HepG2 (cell line): Measurements from ENCODE around the gene ADD2. TPM values are rescaled to one million over a fixed set of nuclear protein-coding genes. Genes with fewer than 3 reads are reported as not detected.

Source experiments
- ATAC-seq: fragments of 200-7000 bp; cut with Tn5 transposase; 3 replicates; pipeline ENCODE4 v1.9.1; 2020; ENCODE audit warnings: mild to moderate bottlenecking, moderate library complexity
- BruUV-seq: library from RNA; stranded (reverse); fragments of 400-500 nt; replicated peaks from 2 replicates; lab custom pipeline; 2021; lab: Mats Ljungman, UMichigan
- CTCF ChIA-PET: fragments of 300-600 bp; formaldehyde crosslinking; extraction: SDS; loops from one replicate; lab custom pipeline; 2021; ENCODE audit warnings: low total read pairs, inconsistent platforms, low intra/inter-chr PET ratio; lab: Yijun Ruan, JAX
- POLR2A ChIA-PET: fragments of 350-600 bp; sonication (Branson Sonifier 250); formaldehyde crosslinking; loops from one replicate; lab custom pipeline; 2020; ENCODE audit warnings: antibody characterized with exemption, inconsistent platforms; lab: Yijun Ruan, JAX
- DNase-seq: peaks from one replicate; pipeline ENCODE4 v3.0.0-alpha.2; 2015; ENCODE audit warnings: low spot score
- FAIRE-seq: peaks from 3 replicates; lab custom pipeline; 2011; peaks lifted over from hg19 to GRCh38; lab: Jason Lieb, UNC
- H2AFZ ChIP-seq: one replicate; pipeline ENCODE4 v1.6.1; 2011; ENCODE audit warnings: low read length, inconsistent platforms
- H3K27ac ChIP-seq: fragments of 300-600 bp; 3 replicates; pipeline ENCODE4 v1.8.0; 2011; ENCODE audit warnings: mixed run types, mild to moderate bottlenecking, mixed read lengths, low read length, inconsistent platforms; ENCODE audit not compliant: insufficient read depth; ENCODE audit errors: extremely low read length
- H3K27me3 ChIP-seq, 2 experiments: fragments of 200-600 bp in 1 of 2; 2 replicates in 1 of 2; 3 replicates in 1 of 2; pipeline versions ENCODE4 v1.6.0 to v1.8.0; 2011; ENCODE audit warnings: low read length in 2 of 2, mild to moderate bottlenecking in 2 of 2, moderate library complexity in 2 of 2, inconsistent platforms in 1 of 2; ENCODE audit not compliant: insufficient read depth in 2 of 2, control insufficient read depth in 1 of 2
- H3K36me3 ChIP-seq, 2 experiments: fragments of 200-600 bp in 1 of 2; replicated peaks in 1 of 2; 2 replicates in 1 of 2; 3 replicates in 1 of 2; pipeline versions ENCODE4 v1.5.1 to v1.8.0; 2011; ENCODE audit warnings: low read length in 2 of 2, inconsistent platforms in 1 of 2; ENCODE audit not compliant: insufficient read depth in 2 of 2, control insufficient read depth in 1 of 2
- H3K4me1 ChIP-seq: 2 replicates; pipeline ENCODE4 v1.5.1; 2012; ENCODE audit warnings: low read length, inconsistent platforms; ENCODE audit not compliant: insufficient read depth
- H3K4me2 ChIP-seq: 2 replicates; pipeline ENCODE4 v1.6.0; 2011; ENCODE audit warnings: low read depth, low read length, inconsistent platforms
- H3K4me3 ChIP-seq, 3 experiments: fragments of 200-600 bp in 1 of 3; sonication (generic), shearing (Covaris generic) in 1 of 3; replicated peaks in 1 of 3; 2 replicates each; pipeline ENCODE4 v1.5.1; 2011 to 2016; ENCODE audit warnings: low read length in 3 of 3, inconsistent platforms in 2 of 3, low read depth in 2 of 3, mild to moderate bottlenecking in 2 of 3, control low read depth in 1 of 3, mixed read lengths in 1 of 3; ENCODE audit not compliant: insufficient read depth in 1 of 3
- H3K79me2 ChIP-seq: one replicate; pipeline ENCODE4 v1.6.1; 2011; ENCODE audit warnings: low read length, inconsistent platforms; ENCODE audit not compliant: insufficient read depth
- H3K9ac ChIP-seq: 2 replicates; pipeline ENCODE4 v1.6.0; 2011; ENCODE audit warnings: mild to moderate bottlenecking, low read depth, low read length, inconsistent platforms; ENCODE audit not compliant: insufficient read depth
- H3K9me3 ChIP-seq: 2 replicates; pipeline ENCODE4 v1.5.1; 2012; ENCODE audit warnings: mild to moderate bottlenecking, low read length
- H4K20me1 ChIP-seq: 2 replicates; pipeline ENCODE4 v1.6.0; 2011; ENCODE audit warnings: inconsistent platforms, mild to moderate bottlenecking, low read length, moderate library complexity; ENCODE audit not compliant: insufficient read depth
- ARID5B ChIP-seq: IDR thresholded peaks from 2 replicates; pipeline ENCODE4 v1.4.0; 2020; ENCODE audit warnings: mild to moderate bottlenecking, missing genetic modification reagents
- MAFF ChIP-seq: IDR thresholded peaks from 2 replicates; pipeline ENCODE4 v1.6.1; 2011; ENCODE audit warnings: low read depth, low read length, improper control_type of control experiment
- MAFK ChIP-seq, 2 experiments: IDR thresholded peaks in 1 of 2; conservative IDR thresholded peaks in 1 of 2; 2 replicates each; pipeline ENCODE4 v1.6.1; 2011; ENCODE audit warnings: improper control_type of control experiment in 2 of 2, low read length in 2 of 2
- WGBS: methylation state at CpG from one replicate; pipeline ENCODE4 v1.1.6; 2017; ENCODE audit warnings: low lambda C conversion rate; 5-methylcytosine and 5-hydroxymethylcytosine counted together
- in situ Hi-C: cut with HindIII; loops from 2 replicates; pipeline ENCODE4 v1.10.0; 2017; ENCODE audit warnings: low pct_unique_long_range_greater_than_20kb; ENCODE audit not compliant: extremely low pct_ligation_motif_present
- intact Hi-C: fragments of 100-400 bp; cut with micrococcal nuclease; formaldehyde crosslinking; loops from one replicate; pipeline ENCODE4 v1.10.0; 2022; ENCODE audit not compliant: unreplicated experiment
- polyA plus RNA-seq, 8 experiments: library from polyadenylated mRNA; depleted of rRNA in 3 of 8; stranded (reverse) in 7 of 8; unstranded in 1 of 8; fragments of >200 nt; fragmentation: Illumina TruSeq in 4 of 8; extraction: Trizol in 4 of 8; gene quantifications; 2 replicates each; pipeline versions ENCODE4 v1.2.1 to v1.2.3, GENCODE V29; 2011 to 2016; ENCODE audit warnings: low read depth in 4 of 8, missing spikeins in 1 of 8, mixed read lengths in 1 of 8; ENCODE audit not compliant: insufficient read depth in 1 of 8
- total RNA-seq, 5 experiments: library from RNA; depleted of rRNA; stranded (reverse); fragments of >200 nt; fragmentation: Illumina TruSeq; extraction: Trizol; gene quantifications; 2 replicates each; pipeline ENCODE4 v1.2.3, GENCODE V29; 2016; ENCODE audit warnings: low read depth in 1 of 5

Gene ADD2
- total and polyA plus RNA-seq, 2 of the 13 experiments (the other 11 are each of a cell fraction or from before 2014, with no cell fraction given) = 0.05 to 0.13 TPM

DNA sequence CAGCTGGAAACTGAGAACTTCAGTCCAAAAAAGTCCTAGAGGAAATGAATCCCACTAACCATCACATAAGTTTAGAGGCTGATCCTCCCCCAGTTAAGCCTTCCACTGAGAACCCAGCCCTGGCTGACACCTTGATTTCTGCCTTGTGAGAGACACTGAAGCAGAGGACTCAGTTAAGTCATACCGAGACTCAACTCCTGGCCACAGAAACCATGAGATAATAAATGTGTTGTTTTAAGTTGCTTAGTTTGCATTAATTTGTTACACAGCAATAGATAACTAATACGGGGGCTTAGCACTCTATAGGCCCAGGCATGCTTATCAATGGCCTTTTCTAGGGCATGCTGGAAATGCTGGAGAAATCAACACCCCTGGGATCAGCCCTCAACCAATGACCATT is 3.4 kb upstream of the ADD2 start:
- in situ Hi-C loops = loop anchor here (5.0 kb wide), 1 partner anchor 114 kb away; no protein-coding TSS in a partner anchor
- no TSS peak for BruUV-seq

More for the DNA sequence above, 3.4 kb upstream of the ADD2 start:
- CTCF ChIA-PET = no interaction called here
- H3K4me1 ChIP-seq = no peaks in the 10 kb centered on the region
- intact Hi-C loops = no loop called here
- no peak overlapping the region for H3K4me3 ChIP-seq
- H3K27me3 ChIP-seq = peaks cover 2 to 55% of the 10 kb centered on the region in 2 experiments
- H3K9me3 ChIP-seq = no peaks in the 10 kb centered on the region
- POLR2A ChIA-PET = no interaction called here
- H4K20me1 ChIP-seq = no peaks in the 10 kb centered on the region
- no peak for ATAC-seq
- no peak overlapping the region for H3K9ac ChIP-seq
- H3K36me3 ChIP-seq = no peaks in the 10 kb centered on the region
- H3K27ac ChIP-seq = no peak overlapping the region
- H3K4me2 ChIP-seq = no peak overlapping the region
- H2AFZ ChIP-seq = no peak overlapping the region
- no peak for DNase-seq
- 0% methylated on average over 2 of the region's 2 CpGs for WGBS
- H3K79me2 ChIP-seq = no peaks in the 10 kb centered on the region
- no peak for FAIRE-seq
- no peak for TF ChIP-seq ARID5B (CRISPR knock-in tag)
- TF ChIP-seq MAFF = 0 out of 2 replicates have a peak, but pooled peaks have one; percentile 13
- TF ChIP-seq MAFK (conservative IDR thresholded peaks at IDR 0.05 in 1 of 2, IDR thresholded peaks at IDR 0.05 in 1 of 2; ENCODE audit: low read length in 2 of 2) = peak; percentile 27 to 34; a peak in 2 of 4 replicates
